22Rv1 (cell line): ENCODE results near the gene ANKRD33B.

Experiments used
- H3K27ac ChIP-seq: fragments of 450-650 bp; 2 replicates; pipeline ENCODE4 v1.5.1; 2017
- ZFX ChIP-seq: fragments of 450-650 bp; IDR thresholded peaks from 2 replicates; pipeline ENCODE4 v1.6.1; 2017; ENCODE audit warnings: antibody characterized with exemption, borderline replicate concordance
- TF ChIP-seq, protein P1 (sequence below): fragments of 450-650 bp; IDR thresholded peaks from 2 replicates; pipeline ENCODE4 v1.5.1; 2017; ENCODE audit warnings: mild to moderate bottlenecking

The ANKRD33B gene

DNA sequence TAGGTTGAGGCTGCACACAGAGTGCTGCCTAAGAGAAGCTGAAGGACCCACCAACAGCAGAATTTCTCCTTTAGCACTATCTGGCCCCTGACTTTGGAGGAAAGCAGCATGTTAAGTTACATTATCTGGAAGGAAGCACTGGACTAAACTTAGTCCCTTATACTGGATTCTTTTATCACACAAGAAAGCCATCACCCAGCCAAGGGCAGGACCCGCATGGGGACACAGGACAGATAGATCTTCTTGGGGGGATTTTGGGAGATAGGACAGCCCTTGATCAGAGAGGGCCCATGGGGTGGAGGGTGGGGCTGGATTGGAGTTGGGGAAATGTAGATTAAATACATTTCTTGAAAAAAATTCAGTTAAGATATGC, 14.4 kb downstream of the ANKRD33B start:
- TF ChIP-seq ZFX: no peak
- TF ChIP-seq, protein P1, sequence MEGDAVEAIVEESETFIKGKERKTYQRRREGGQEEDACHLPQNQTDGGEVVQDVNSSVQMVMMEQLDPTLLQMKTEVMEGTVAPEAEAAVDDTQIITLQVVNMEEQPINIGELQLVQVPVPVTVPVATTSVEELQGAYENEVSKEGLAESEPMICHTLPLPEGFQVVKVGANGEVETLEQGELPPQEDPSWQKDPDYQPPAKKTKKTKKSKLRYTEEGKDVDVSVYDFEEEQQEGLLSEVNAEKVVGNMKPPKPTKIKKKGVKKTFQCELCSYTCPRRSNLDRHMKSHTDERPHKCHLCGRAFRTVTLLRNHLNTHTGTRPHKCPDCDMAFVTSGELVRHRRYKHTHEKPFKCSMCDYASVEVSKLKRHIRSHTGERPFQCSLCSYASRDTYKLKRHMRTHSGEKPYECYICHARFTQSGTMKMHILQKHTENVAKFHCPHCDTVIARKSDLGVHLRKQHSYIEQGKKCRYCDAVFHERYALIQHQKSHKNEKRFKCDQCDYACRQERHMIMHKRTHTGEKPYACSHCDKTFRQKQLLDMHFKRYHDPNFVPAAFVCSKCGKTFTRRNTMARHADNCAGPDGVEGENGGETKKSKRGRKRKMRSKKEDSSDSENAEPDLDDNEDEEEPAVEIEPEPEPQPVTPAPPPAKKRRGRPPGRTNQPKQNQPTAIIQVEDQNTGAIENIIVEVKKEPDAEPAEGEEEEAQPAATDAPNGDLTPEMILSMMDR: no peak
- no peak overlapping the region for H3K27ac ChIP-seq

- no peak for TF ChIP-seq ZFX
- TF ChIP-seq, protein P1: no peak
- H3K27ac ChIP-seq: no peak overlapping the region
Measured at GRCh38 chr5:10578869-10579268, 15.0 kb downstream of the ANKRD33B start.

DNA sequence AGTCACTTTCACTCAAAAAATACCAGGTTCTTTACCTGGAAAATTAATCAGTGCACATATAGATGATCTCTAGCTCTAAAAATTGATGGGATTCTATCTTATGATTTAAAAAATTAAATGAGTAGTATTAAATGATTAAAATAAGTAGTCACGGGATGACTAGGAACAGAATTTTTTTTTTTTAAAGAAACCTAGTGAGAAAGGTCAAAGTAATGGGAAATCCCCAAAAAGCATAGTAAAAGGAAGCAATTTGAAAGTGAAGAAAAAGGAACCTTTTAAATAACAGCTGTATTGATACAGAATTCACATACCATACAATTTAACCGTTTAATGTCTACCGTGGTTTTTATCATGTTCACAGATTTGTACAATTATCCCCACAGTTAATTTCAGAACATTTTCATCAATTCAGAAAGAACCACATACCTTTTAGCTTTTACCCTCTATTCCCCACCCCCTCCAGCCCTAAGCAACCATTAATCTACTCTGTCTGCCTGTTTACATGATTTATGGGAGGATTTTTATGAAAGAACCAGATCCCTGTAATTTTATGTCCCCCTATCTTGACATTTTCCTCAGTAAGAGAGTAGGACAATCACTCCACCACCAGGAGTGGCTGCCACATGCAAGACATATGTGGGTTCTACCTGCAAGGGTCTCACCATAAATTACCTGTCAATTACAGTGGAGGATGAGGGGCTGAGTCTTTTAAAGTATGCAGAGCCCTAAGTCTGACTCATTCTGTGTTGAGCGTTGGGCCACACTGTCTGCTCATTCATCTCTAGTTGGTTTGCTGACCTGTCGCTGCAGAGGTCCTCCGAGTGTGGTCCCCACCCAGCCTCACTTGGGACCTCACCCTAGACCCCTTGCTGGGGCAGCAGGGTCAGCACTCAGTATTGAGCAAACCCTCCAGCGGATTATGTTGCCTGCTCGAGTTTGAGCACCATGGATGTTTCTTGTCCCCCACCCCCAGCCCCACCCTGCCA, 16.0 kb downstream of the ANKRD33B start:
- no peak for TF ChIP-seq ZFX
- TF ChIP-seq, protein P1: no peak
- H3K27ac ChIP-seq: no peak overlapping the region

GRCh38 chr5:10580531-10581423, 16.9 kb downstream of the ANKRD33B start:
- H3K27ac ChIP-seq: no peak overlapping the region
- TF ChIP-seq, protein P1: no peak
- no peak for TF ChIP-seq ZFX

GRCh38 chr5:10581424-10581748, 17.5 kb downstream of the ANKRD33B start:
- no peak for TF ChIP-seq ZFX
- TF ChIP-seq, protein P1: no peak
- no peak overlapping the region for H3K27ac ChIP-seq

- H3K27ac ChIP-seq: no peak overlapping the region
- TF ChIP-seq, protein P1: no peak
- TF ChIP-seq ZFX: no peak
Measured at GRCh38 chr5:10581867-10582511, 18.1 kb downstream of the ANKRD33B start.
